A549 (cell line): ENCODE measurements around the gene EXT2.

Experiments used
- ATOH8 ChIP-seq: fragments of 250-450 bp; sonication (Bioruptor Pico); IDR thresholded peaks from 2 replicates; pipeline ENCODE4 v1.5.0; 2020; ENCODE audit warnings: low read depth, mild to moderate bottlenecking, moderate library complexity
- CHD2 ChIP-seq: fragments of 150-350 bp; IDR thresholded peaks from 2 replicates; pipeline ENCODE4 v1.6.1; 2014; ENCODE audit warnings: low read length; ENCODE audit not compliant: partially characterized antibody
- CTCF ChIP-seq: fragments of >200 bp; sonication (Bioruptor Twin); formaldehyde crosslinking; IDR thresholded peaks from 3 replicates; pipeline ENCODE4 v1.5.1; 2016
- ELK1 ChIP-seq: fragments of 150-350 bp; IDR thresholded peaks from 2 replicates; pipeline ENCODE4 v1.6.1; 2014; ENCODE audit warnings: low read depth, mild to moderate bottlenecking, low read length
- ESRRA ChIP-seq: fragments of 150-350 bp; IDR thresholded peaks from 2 replicates; pipeline ENCODE4 v1.6.1; 2014; ENCODE audit warnings: mild to moderate bottlenecking, low read length, borderline replicate concordance
- HMGXB4 ChIP-seq: fragments of 250-450 bp; sonication (Bioruptor Pico); IDR thresholded peaks from 2 replicates; pipeline ENCODE4 v1.5.0; 2021; ENCODE audit warnings: mild to moderate bottlenecking, moderate library complexity, borderline replicate concordance
- POLR2A ChIP-seq: IDR thresholded peaks from 2 replicates; pipeline ENCODE4 v1.6.1; 2012; ENCODE audit warnings: mild to moderate bottlenecking, low read length
- RAD21 ChIP-seq, 2 experiments: fragments of >200 bp in 1 of 2; sonication (Bioruptor Twin) in 1 of 2; formaldehyde crosslinking in 1 of 2; IDR thresholded peaks in 1 of 2; conservative IDR thresholded peaks in 1 of 2; 2 replicates in 1 of 2; 3 replicates in 1 of 2; pipeline ENCODE4 v1.6.1; 2012 to 2018; ENCODE audit warnings: inconsistent platforms in 1 of 2
- REST ChIP-seq: fragments of 200-600 bp; sonication (generic); IDR thresholded peaks from 2 replicates; pipeline ENCODE4 v1.6.1; 2016; ENCODE audit warnings: antibody characterized with exemption, mild to moderate bottlenecking, moderate library complexity
- RFX5 ChIP-seq: fragments of 450-650 bp; IDR thresholded peaks from 2 replicates; pipeline ENCODE4 v1.7.1; 2014; ENCODE audit warnings: antibody characterized with exemption, mild to moderate bottlenecking, moderate library complexity
- SMC3 ChIP-seq: fragments of >200 bp; sonication (Bioruptor Twin); formaldehyde crosslinking; IDR thresholded peaks from 3 replicates; pipeline ENCODE4 v1.6.1; 2018; ENCODE audit warnings: inconsistent platforms
- TP53 ChIP-seq: fragments of 250-450 bp; sonication (Bioruptor Pico); IDR thresholded peaks from 2 replicates; pipeline ENCODE4 v1.5.0; 2021; ENCODE audit warnings: mild to moderate bottlenecking, moderate library complexity

- no peak for TF ChIP-seq ELK1
- TF ChIP-seq CTCF = no peak
- no peak for TF ChIP-seq ESRRA
- no peak for TF ChIP-seq CHD2
- no peak for TF ChIP-seq POLR2A
- TF ChIP-seq RAD21 (conservative IDR thresholded peaks at IDR 0.05 in 1 of 2, IDR thresholded peaks at IDR 0.05 in 1 of 2) = no peak
- no peak for TF ChIP-seq SMC3
- TF ChIP-seq TP53 (CRISPR knock-in tag) = no peak
- TF ChIP-seq REST = no peak
- TF ChIP-seq ATOH8 (CRISPR knock-in tag) = no peak
- no peak for TF ChIP-seq RFX5
- TF ChIP-seq HMGXB4 (CRISPR knock-in tag) = no peak
Observed at GRCh38 chr11:44217432-44217831, 122.0 kb downstream of the EXT2 start.
